Measurements from ENCODE around the gene MYO15A. TPM values are rescaled to one million over a fixed set of nuclear protein-coding genes. Genes with fewer than 3 reads are reported as not detected.

Gene MYO15A
- total RNA-seq, 1 donor, result 1.1 TPM

GRCh38 chr17:18197535-18198194 is 89.1 kb downstream of the MYO15A start:
- Histone ChIP-seq H3K4me2 (ENCODE audit: insufficient read depth, low read length) (no peak overlapping the region), H3K9me3 (ENCODE audit: low read depth, low read length) (no peaks in the 10 kb centered on the region), H3K4me1 (ENCODE audit: insufficient read depth, low read length) (no peaks in the 10 kb centered on the region), H3K27me3 (ENCODE audit: insufficient read depth, low read length) (no peaks in the 10 kb centered on the region), H3K4me3 (ENCODE audit: insufficient read depth, low read length) (no peak overlapping the region), H3K79me2 (ENCODE audit: insufficient read depth, low read length) (peaks cover 93% of the 10 kb centered on the region), H2AFZ (ENCODE audit: low read length) (no peak overlapping the region), H3K36me3 (ENCODE audit: insufficient read depth, low read length) (peaks cover 52% of the 10 kb centered on the region), H3K27ac (ENCODE audit: low read depth, low read length) (no peak overlapping the region), H4K20me1 (ENCODE audit: insufficient read depth, low read length) (peaks cover 76% of the 10 kb centered on the region)
- DNase-seq (ENCODE audit: insufficient read length, low spot score, missing footprints), result peak; percentile 31
- TF ChIP-seq CTCF (IDR thresholded peaks at IDR 0.05; ENCODE audit: extremely low read depth, low read depth, low read length), result no peak

DNA sequence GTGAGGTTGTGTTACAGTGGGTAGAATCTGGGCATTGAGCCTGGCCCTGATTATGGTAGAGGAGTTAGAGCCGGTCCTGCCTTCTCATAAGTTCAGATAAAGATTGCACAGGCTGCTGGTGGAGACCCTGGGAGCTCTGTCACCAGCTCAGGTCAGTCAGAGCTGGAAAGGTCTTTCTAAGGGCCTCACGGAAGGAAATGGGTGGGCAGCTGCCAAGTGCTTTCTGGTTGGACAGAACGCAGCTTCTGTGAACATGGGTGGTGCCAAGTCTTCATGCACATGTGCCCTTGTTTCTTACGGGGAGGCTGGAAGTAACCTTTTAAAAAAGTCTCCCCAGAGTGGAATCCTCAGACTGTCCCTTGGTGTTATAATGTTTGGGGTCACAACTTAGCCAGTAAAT is 90.0 kb downstream of the MYO15A start:
- H3K27me3 ChIP-seq (ENCODE audit: insufficient read depth, low read length), result no peaks in the 10 kb centered on the region
- peaks cover 54% of the 10 kb centered on the region for H3K36me3 ChIP-seq (ENCODE audit: insufficient read depth, low read length)
- no peak for TF ChIP-seq CTCF (IDR thresholded peaks at IDR 0.05; ENCODE audit: extremely low read depth, low read depth, low read length)
- DNase-seq (ENCODE audit: insufficient read length, low spot score, missing footprints), result peak; percentile 37
- no peak overlapping the region for H3K4me2 ChIP-seq (ENCODE audit: insufficient read depth, low read length)
- H3K4me3 ChIP-seq (ENCODE audit: insufficient read depth, low read length), result no peak overlapping the region
- peaks cover 78% of the 10 kb centered on the region for H4K20me1 ChIP-seq (ENCODE audit: insufficient read depth, low read length)
- H3K4me1 ChIP-seq (ENCODE audit: insufficient read depth, low read length), result no peaks in the 10 kb centered on the region
- H3K79me2 ChIP-seq (ENCODE audit: insufficient read depth, low read length), result peaks cover 92% of the 10 kb centered on the region
- H2AFZ ChIP-seq (ENCODE audit: low read length), result no peak overlapping the region
- no peaks in the 10 kb centered on the region for H3K9me3 ChIP-seq (ENCODE audit: low read depth, low read length)
- no peak overlapping the region for H3K27ac ChIP-seq (ENCODE audit: low read depth, low read length)

DNA sequence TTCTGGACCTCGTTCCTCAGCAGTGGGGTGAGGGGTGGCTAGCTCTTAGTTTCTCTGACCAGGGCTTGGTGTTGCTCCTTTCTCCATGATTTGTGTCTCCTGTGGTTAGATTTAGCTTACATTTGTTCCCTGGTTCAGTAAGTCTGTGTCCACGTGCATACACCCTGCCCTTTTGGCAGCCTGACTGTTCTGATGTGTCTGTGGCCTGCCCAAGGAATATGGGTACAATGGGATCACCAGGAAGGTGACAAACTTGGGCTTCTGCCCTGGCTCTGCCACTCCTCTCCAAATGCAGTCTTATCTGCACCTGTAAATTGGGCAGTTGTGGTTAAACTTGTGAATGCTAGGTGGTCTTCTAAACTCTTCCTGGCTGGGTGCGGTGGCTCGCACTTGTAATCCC is 92.6 kb downstream of the MYO15A start:
- Histone ChIP-seq H3K36me3 (ENCODE audit: insufficient read depth, low read length) (peaks cover 51% of the 10 kb centered on the region), H3K9me3 (ENCODE audit: low read depth, low read length) (no peaks in the 10 kb centered on the region), H3K4me2 (ENCODE audit: insufficient read depth, low read length) (no peak overlapping the region), H3K27ac (ENCODE audit: low read depth, low read length) (no peak overlapping the region), H3K79me2 (ENCODE audit: insufficient read depth, low read length) (peaks cover 94% of the 10 kb centered on the region), H2AFZ (ENCODE audit: low read length) (no peak overlapping the region), H3K27me3 (ENCODE audit: insufficient read depth, low read length) (no peaks in the 10 kb centered on the region), H4K20me1 (ENCODE audit: insufficient read depth, low read length) (peaks cover 82% of the 10 kb centered on the region), H3K4me3 (ENCODE audit: insufficient read depth, low read length) (no peak overlapping the region), H3K4me1 (ENCODE audit: insufficient read depth, low read length) (no peaks in the 10 kb centered on the region)
- TF ChIP-seq CTCF (IDR thresholded peaks at IDR 0.05; ENCODE audit: extremely low read depth, low read depth, low read length), result no peak
- no peak for DNase-seq (ENCODE audit: insufficient read length, low spot score, missing footprints)

DNA sequence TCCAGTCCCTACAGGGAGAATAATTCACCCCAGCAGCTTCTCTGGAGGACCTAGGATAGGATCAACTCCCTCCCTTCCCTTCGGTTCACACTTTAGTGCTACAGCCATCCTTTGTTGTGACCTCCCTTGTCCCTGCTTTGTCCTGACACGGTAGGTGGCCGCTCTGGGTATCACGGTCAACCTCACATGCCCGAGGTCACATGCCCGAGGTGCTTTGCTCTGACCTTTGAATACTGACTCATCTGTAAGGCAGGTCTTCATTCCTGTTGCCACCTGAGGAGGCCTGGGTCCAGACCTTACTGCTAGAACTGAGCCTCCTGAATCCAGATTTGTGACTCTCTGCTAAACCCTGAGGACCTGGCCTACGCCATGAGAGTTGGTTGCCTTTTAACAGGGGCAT is 94.8 kb downstream of the MYO15A start:
- no peak overlapping the region for H3K4me3 ChIP-seq (ENCODE audit: insufficient read depth, low read length)
- H4K20me1 ChIP-seq (ENCODE audit: insufficient read depth, low read length), result peaks cover 77% of the 10 kb centered on the region
- no peak overlapping the region for H2AFZ ChIP-seq (ENCODE audit: low read length)
- no peaks in the 10 kb centered on the region for H3K27me3 ChIP-seq (ENCODE audit: insufficient read depth, low read length)
- no peak for TF ChIP-seq CTCF (IDR thresholded peaks at IDR 0.05; ENCODE audit: extremely low read depth, low read depth, low read length)
- no peaks in the 10 kb centered on the region for H3K4me1 ChIP-seq (ENCODE audit: insufficient read depth, low read length)
- no peaks in the 10 kb centered on the region for H3K9me3 ChIP-seq (ENCODE audit: low read depth, low read length)
- peaks cover 52% of the 10 kb centered on the region for H3K36me3 ChIP-seq (ENCODE audit: insufficient read depth, low read length)
- H3K79me2 ChIP-seq (ENCODE audit: insufficient read depth, low read length), result peaks cover 86% of the 10 kb centered on the region
- no peak for DNase-seq (ENCODE audit: insufficient read length, low spot score, missing footprints)
- no peak overlapping the region for H3K27ac ChIP-seq (ENCODE audit: low read depth, low read length)
- no peak overlapping the region for H3K4me2 ChIP-seq (ENCODE audit: insufficient read depth, low read length)
